A204.1 (cell line): ENCODE measurements around the gene MYLK2.

Experiments used
- FAIRE-seq: peaks from 2 replicates; lab custom pipeline; 2012; peaks lifted over from hg19 to GRCh38; lab: Jason Lieb, UNC

Gene MYLK2

GRCh38 chr20:31875671-31876070, 56.5 kb downstream of the MYLK2 start:
- FAIRE-seq: no peak

DNA sequence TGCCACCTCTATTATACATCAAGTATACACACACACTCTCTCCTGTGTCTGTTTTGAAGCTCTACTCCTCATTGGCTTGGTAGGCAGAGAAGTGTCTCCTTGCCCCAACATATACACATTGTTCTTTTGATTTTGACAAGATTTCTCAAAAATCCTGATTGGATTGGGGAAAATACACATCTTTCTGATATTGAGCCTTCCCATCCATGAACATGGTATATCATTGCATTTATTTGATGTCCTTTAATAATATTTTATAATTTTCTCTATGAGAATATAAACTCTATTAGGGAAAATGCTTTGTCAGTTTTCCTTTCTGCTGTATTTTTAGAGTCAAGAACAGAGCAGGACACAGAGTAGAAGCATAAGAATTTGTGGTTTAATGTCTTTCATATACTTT, 58.5 kb downstream of the MYLK2 start:
- no peak for FAIRE-seq

DNA sequence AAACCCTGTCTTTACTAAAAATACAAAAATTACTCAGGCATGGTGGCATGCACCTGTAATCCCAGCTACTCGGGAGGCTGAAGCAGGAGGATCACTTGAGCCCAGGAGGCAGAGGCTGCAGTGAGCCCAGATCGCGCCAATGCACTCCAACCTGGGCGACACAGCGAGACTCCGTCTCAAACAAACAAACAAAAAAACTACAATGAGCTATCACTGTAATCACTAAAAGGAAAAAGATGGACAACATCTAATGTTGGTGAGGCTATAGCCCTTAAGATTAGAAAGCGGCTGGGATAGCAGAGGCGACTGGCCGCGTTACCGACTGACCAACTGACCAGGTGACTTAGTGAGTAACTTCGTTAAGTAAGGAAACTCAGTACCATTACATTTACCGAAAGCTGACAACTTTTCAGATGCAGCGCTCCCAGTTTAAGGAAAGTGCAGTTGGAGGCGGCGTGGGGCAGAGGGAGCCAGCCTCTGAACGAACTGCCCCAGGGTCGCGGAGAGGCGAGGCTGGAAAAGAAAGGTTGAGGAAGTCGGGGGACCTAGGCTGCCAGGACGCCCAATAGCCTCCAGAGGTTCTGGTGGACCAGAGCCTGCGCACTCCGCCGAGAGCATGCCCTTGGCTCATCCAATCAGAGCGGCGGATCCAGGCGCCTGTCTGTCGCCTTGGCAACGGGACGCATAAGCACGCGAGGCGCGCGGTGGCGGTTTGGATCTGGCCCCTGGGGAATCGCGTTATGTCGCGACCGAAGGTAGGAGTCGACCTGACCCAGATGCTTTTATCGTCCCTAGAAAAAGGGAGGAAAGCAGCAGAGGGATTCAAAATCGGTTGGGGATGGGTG, 60.2 kb downstream of the MYLK2 start:
- peak; percentile 43 for FAIRE-seq

GRCh38 chr20:31881945-31882344, 62.8 kb downstream of the MYLK2 start:
- no peak for FAIRE-seq

DNA sequence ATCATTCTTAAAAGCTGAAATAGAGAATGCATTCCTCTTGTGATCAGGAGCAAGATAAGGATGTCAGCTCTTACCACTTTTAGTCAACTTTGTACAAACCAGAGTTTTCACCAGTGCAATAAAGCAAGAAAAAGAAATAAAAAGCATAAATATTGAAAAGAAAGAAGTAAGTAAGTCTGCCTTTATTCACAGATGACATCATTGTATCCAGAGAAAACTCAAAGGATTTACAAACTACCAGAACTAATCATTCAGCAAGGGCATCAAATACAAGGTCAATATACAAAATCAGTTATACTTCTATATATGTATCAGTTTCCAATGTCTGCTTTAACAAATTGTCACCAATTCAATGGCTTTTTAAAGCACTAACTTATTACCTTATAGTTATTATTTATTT, 64.7 kb downstream of the MYLK2 start:
- no peak for FAIRE-seq
